Esophagus squamous epithelium (tissue), 4 donors: ENCODE measurements around the gene AP4E1.
"Not testable (repeated sequence)": the region's sequence is repeated elsewhere in the genome, so short reads cannot be mapped to it uniquely, and the experiment has no call there.

Source experiments
- POLR2A ChIP-seq, 4 donors: fragments of 450-650 bp; IDR thresholded peaks; one replicate each; pipeline ENCODE4 v1.6.1; 2017; ENCODE audit warnings: antibody characterized with exemption in 4 of 4, mild to moderate bottlenecking in 4 of 4, moderate library complexity in 3 of 4
- TF ChIP-seq, protein P1 (sequence below), 6 experiments: fragments of 450-650 bp in 4 of 6; fragments of 200-600 bp in 2 of 6; sonication (generic) in 2 of 6; IDR thresholded peaks; one replicate each; pipeline ENCODE4 v1.5.1; 2016 to 2019; ENCODE audit warnings: antibody characterized with exemption in 6 of 6, mild to moderate bottlenecking in 4 of 6, moderate library complexity in 4 of 6

- not testable (repeated sequence) for TF ChIP-seq POLR2A (IDR thresholded peaks at IDR 0.05)
- TF ChIP-seq, protein P1, sequence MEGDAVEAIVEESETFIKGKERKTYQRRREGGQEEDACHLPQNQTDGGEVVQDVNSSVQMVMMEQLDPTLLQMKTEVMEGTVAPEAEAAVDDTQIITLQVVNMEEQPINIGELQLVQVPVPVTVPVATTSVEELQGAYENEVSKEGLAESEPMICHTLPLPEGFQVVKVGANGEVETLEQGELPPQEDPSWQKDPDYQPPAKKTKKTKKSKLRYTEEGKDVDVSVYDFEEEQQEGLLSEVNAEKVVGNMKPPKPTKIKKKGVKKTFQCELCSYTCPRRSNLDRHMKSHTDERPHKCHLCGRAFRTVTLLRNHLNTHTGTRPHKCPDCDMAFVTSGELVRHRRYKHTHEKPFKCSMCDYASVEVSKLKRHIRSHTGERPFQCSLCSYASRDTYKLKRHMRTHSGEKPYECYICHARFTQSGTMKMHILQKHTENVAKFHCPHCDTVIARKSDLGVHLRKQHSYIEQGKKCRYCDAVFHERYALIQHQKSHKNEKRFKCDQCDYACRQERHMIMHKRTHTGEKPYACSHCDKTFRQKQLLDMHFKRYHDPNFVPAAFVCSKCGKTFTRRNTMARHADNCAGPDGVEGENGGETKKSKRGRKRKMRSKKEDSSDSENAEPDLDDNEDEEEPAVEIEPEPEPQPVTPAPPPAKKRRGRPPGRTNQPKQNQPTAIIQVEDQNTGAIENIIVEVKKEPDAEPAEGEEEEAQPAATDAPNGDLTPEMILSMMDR (IDR thresholded peaks at IDR 0.05): not testable (repeated sequence)
These were observed 46.4 kb downstream of the AP4E1 start for GRCh38 chr15:50954837-50955236.
